ENCODE results near the gene MST1R.

MST1R gene

DNA sequence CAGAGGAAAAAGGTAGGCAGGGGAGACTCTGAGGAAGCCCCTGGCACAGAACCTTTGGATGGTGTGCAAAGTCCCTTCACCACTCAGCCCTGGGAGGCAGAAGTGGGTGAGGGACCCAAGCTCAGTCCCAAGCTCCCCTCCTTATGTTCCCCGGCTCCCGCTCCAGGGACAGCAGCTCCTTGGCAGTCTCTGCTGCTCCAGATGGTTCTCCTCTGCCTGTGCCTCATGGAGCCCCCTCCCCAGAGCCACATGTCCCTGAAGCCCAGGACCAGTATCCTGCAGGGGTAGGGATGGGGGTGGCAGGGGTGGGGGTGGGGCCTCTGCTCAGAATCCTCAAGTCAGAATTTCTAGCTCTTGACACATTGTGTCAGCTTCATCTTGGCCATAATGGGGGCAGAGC is 26.0 kb downstream of the MST1R start:
- no peak for DNase-seq (ENCODE audit: low read depth, low spot score)

- DNase-seq (ENCODE audit: low read depth, low spot score) = no peak
Measured at GRCh38 chr3:49876567-49876966, 27.1 kb downstream of the MST1R start.

- DNase-seq (ENCODE audit: low read depth, low spot score) = peak; percentile 37
Measured at GRCh38 chr3:49873623-49874022, 30.1 kb downstream of the MST1R start.

DNA sequence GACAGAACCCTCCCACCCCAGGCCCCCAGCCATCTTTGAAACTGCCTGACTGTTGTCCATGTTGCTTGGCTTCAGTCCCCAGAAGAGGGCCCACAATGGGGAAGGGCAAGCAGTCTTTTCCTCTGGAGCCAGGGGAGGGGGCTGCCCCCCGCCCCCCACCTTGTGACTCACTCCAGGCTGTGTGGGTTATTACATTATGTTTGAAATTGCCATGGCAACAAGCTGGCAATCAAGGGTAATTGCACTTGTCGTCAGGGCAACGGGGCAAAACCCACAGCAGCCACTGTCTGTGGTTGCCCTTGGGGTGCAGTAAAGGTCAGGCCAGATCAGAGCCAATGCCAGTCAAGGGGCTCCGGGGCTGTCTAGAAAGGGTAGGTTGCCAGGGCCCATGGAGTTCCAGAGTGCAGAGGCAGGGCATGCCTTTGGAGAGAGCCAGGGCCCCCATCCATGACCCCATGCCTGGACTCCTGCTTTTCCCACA is 30.8 kb downstream of the MST1R start:
- no peak for DNase-seq (ENCODE audit: low read depth, low spot score)

DNA sequence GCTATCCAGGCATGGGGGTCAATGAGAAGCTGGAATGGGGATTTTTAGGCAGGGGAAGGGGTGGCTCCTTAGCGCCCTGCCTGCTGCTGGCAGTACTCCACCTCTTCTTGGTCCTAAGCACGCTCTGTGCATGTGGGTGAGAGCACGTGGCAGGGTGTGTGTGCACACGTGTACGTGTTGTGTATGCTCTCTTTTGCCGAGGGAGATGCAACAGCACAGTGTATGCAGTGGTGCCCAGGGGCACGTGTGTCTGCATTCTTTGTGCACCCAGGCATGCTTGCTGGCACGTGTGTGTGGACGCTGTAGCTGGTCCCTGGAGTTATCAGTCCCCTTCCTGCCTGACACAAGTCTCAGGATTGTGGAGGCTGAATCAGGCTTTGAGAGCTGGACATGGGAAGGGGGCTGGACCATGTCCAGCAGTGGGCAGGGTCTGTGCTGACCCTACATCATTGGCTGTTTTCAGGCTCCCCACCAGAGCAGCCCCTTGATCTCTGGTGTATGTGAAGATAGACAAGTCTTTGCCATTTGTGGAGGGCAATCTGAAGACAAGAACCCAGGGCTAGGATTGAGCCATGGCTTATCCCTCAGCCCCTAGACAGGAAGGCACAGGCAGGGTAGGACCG is 32.0 kb downstream of the MST1R start:
- no peak for DNase-seq (ENCODE audit: low read depth, low spot score)

- DNase-seq (ENCODE audit: low read depth, low spot score) = peak; percentile 66
Measured at GRCh38 chr3:49869525-49870126, 34.0 kb downstream of the MST1R start, which contains the start of gene CAMKV. Gene CAMKV (minus strand): TSS chr3:49869906. CDS start chr3:49862388, 7,518 bp downstream.

DNA sequence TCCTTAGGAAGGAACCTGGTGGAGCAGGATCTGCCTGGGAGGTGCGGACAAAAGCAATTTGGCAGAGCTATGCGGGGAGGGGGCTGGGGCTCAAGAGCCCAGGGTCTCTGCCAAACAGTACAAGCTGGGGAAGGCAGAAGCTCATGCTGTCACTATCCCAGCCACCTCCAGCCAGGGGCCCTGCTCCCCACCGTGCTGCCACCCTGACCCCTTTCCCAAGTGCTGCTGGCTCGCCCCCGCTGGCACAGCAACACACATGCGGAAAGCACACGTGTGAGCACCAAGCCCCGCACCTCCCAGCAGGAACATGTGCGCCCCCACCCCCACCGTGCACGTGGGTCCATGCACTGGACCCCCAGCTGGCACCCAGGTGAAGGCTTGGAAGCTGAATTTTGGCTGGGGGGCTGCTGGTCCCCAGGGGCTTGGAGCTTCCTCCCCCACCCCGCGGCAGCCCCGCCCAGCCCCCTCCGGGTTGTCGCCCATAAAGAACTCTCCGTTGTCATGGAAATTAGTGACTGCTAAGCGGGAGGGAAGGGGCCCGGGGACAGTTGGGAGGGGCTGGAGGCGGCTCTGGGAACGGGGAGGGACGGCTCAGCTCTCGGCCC is 34.7 kb downstream of the MST1R start:
- peak; percentile 59 for DNase-seq (ENCODE audit: low read depth, low spot score)

- DNase-seq (ENCODE audit: low read depth, low spot score) = peak; percentile 81
Measured at GRCh38 chr3:49867871-49868321, 35.8 kb downstream of the MST1R start.

- DNase-seq (ENCODE audit: low read depth, low spot score) = no peak
Measured at GRCh38 chr3:49867400-49867799, 36.3 kb downstream of the MST1R start.

DNA sequence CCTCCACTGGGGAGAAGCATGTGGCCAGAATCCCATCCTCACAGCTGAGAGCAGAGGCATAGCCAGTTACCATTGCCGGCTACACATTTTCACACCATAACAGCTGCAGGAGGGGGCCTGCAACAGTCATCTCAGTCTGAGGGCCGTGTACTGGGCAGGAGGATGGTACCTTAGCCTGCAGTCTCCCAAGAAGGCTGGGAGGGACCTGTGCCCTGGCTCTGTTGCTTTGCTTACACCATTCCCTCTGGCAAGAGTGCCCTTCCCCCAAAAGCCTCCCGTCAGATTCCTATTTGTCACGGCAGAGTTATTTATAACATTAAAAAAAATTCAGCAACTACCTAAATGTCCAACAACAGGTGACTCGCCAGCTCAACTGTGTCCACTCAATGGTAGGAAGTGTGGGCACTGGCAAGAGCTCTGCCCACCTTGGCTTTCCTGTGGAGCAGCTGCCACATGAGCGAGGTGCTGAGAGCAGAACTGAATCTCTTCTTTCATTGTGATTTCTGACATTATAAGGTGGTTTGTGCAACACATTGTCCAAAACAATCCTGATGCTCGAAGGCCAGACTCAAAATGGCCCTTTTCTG is 38.4 kb downstream of the MST1R start:
- DNase-seq (ENCODE audit: low read depth, low spot score) = no peak

DNA sequence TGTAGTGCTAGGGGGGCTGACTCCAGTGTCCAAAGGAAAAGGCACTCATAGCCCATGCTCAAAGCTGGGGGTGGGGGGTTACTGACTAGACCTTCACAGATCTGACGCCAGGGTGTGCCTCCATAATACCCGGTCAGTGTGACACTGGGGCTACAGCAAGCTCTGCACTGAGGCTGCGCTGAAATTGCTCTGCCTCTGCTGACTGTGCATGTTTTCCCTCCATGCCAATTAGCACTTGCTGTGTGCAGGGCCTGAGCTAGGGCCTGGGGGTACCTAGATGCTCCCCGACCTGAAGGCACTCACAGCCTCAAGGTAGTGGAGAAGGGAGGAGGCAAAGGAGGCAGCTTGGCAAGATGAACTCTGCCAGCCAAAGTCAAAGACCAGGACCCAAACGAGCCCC is 39.2 kb downstream of the MST1R start:
- DNase-seq (ENCODE audit: low read depth, low spot score) = no peak

DNA sequence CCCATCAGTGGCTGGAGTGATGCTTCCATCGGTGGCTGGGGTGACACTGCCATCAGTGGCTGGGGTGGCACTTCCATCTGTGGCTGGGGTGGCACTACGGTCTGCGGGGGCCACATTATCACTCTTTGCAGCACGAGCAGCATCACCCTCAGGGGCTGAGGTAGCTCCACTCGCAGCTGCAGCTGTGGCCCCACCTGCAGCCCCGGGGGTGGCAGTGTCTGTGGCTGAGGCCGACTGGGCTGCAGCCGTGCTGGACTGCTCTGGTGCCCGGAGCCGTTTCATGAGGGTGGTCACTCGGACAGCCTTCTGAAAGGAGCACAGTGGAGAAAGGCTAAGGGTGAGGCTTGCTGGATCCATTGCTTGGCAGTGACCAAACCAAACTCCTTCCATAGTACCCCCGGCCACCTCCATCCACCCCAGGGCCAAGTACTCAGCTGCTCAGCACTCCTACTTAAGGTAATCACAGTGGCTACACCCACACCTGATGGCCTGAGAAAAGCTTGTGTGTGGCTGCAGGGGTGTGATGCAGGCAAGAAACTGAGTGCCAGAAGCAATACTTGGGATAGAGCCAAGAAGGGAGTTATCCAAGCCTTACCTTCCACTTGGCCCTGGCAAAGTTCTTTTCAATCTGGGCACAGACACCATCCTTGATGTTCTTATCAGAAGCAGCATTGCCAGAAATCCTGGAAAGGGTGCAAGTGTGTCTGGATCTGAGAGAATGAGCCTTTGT is 43.9 kb downstream of the MST1R start:
- no peak for DNase-seq (ENCODE audit: low read depth, low spot score)

GRCh38 chr3:49856181-49857005 is 47.3 kb downstream of the MST1R start, which contains the start of gene TRAIP:
Gene TRAIP (minus strand): TSS chr3:49856564. CDS start chr3:49856453, 111 bp downstream.
- peak; percentile 98 for DNase-seq (ENCODE audit: low read depth, low spot score)

- DNase-seq (ENCODE audit: low read depth, low spot score) = no peak
Measured at GRCh38 chr3:49855662-49856061, 48.0 kb downstream of the MST1R start.

- no peak for DNase-seq (ENCODE audit: low read depth, low spot score)
Measured at GRCh38 chr3:49845694-49846093, 58.0 kb downstream of the MST1R start.

GRCh38 chr3:49844464-49845183 is 59.0 kb downstream of the MST1R start:
- DNase-seq (ENCODE audit: low read depth, low spot score) = no peak

GRCh38 chr3:49842843-49843517 is 60.7 kb downstream of the MST1R start:
- DNase-seq (ENCODE audit: low read depth, low spot score) = peak; percentile 13

GRCh38 chr3:49841806-49842205 is 61.9 kb downstream of the MST1R start:
- no peak for DNase-seq (ENCODE audit: low read depth, low spot score)

DNA sequence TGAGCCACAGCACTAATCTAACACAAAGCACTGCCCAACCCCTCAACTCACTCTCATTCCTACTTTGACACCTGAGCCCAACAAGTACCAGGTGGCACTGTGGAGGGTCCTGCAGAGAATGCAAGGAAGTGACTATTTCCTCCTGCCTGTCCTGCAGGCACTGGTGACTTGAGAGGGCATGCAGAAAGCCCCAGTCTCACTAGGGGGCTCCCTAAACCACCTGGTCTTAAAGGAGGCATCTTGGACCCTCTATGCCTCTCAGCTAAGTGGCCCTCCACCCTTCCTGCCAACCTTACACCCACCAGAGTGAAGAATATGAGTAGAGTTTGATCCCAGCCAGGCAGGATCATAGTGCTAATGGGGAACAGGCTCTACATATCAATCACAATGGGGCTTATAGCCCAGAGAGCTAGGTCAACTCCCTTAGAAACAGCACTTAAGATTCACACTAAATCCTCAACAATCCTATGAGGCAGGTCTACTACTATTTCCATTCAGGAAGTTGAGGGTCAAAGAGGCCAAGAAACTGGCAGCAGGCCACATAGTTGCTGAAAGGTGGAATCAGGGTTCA is 62.5 kb downstream of the MST1R start:
- DNase-seq (ENCODE audit: low read depth, low spot score) = peak; percentile 41

Data from ELF-1 (cell line).